Mucosa of rectum (tissue), 2 donors: Measurements from ENCODE around the gene C6orf58.

Experiments
- H3K27ac ChIP-seq, 2 donors: one replicate each; pipeline ENCODE4 v1.7.0; 2013; ENCODE audit warnings: inconsistent platforms in 2 of 2, low read depth in 2 of 2, low read length in 2 of 2
- H3K27me3 ChIP-seq, 2 donors: one replicate each; pipeline ENCODE4 v1.7.0; 2013; ENCODE audit warnings: low read length in 2 of 2; ENCODE audit not compliant: control insufficient read depth in 2 of 2, insufficient read depth in 2 of 2
- H3K36me3 ChIP-seq, 2 donors: one replicate each; pipeline ENCODE4 v1.7.0; 2013; ENCODE audit warnings: low read length in 2 of 2; ENCODE audit not compliant: control insufficient read depth in 2 of 2, insufficient read depth in 2 of 2
- H3K4me1 ChIP-seq, 2 donors: one replicate each; pipeline ENCODE4 v1.7.0; 2013; ENCODE audit warnings: low read length in 2 of 2, mild to moderate bottlenecking in 1 of 2; ENCODE audit not compliant: control insufficient read depth in 2 of 2, insufficient read depth in 2 of 2
- H3K4me3 ChIP-seq, 2 donors: one replicate each; pipeline ENCODE4 v1.7.0; 2013; ENCODE audit warnings: low read length in 2 of 2
- H3K9ac ChIP-seq, 2 donors: one replicate each; pipeline ENCODE4 v1.7.0; 2013; ENCODE audit warnings: low read length in 2 of 2, low read depth in 1 of 2, mild to moderate bottlenecking in 1 of 2
- H3K9me3 ChIP-seq, 2 donors: one replicate each; pipeline ENCODE4 v1.7.0; 2013; ENCODE audit warnings: low read length in 2 of 2; ENCODE audit not compliant: control insufficient read depth in 2 of 2
- donor health status: healthy.
- donor health status: Normal muscosa, but diverticular disease.

Gene C6orf58

GRCh38 chr6:127637830-127638409, 60.9 kb downstream of the C6orf58 start:
- Histone ChIP-seq H3K27me3 (peaks cover 0 to 3% of the 10 kb centered on the region in 2 donors), H3K9ac (no peak overlapping the region), H3K4me1 (no peaks in the 10 kb centered on the region), H3K36me3 (no peaks in the 10 kb centered on the region), H3K27ac (no peak overlapping the region), H3K9me3 (no peaks in the 10 kb centered on the region), H3K4me3 (no peak overlapping the region)
